HG03457 (cell line): ENCODE measurements around the gene RNGTT.
"Not testable (repeated sequence)": the region's sequence is repeated elsewhere in the genome, so short reads cannot be mapped to it uniquely, and the experiment has no call there.

Experiments
- ATAC-seq: cut with Tn5 transposase; IDR thresholded peaks from one replicate; pipeline ENCODE4 v1.9.1; 2021; ENCODE audit warnings: moderate number of reproducible peaks; ENCODE audit not compliant: unreplicated experiment

The RNGTT gene

GRCh38 chr6:88869263-88870020, 94.0 kb downstream of the RNGTT start:
- no peak for ATAC-seq

- ATAC-seq, result no peak
These were observed 95.3 kb downstream of the RNGTT start for GRCh38 chr6:88867841-88868731.

GRCh38 chr6:88866856-88867255, 96.6 kb downstream of the RNGTT start:
- ATAC-seq, result no peak

GRCh38 chr6:88865275-88865674, 98.1 kb downstream of the RNGTT start:
- no peak for ATAC-seq

- ATAC-seq, result no peak
These were observed 98.9 kb downstream of the RNGTT start for GRCh38 chr6:88864359-88865054.

GRCh38 chr6:88860310-88860709, 103.1 kb downstream of the RNGTT start:
- ATAC-seq, result no peak

- ATAC-seq, result no peak
These were observed 105.0 kb downstream of the RNGTT start for GRCh38 chr6:88858455-88858854.

GRCh38 chr6:88856566-88856965, 106.9 kb downstream of the RNGTT start:
- no peak for ATAC-seq

GRCh38 chr6:88855541-88856147, 107.8 kb downstream of the RNGTT start:
- ATAC-seq, result no peak

GRCh38 chr6:88852775-88853174, 110.6 kb downstream of the RNGTT start:
- ATAC-seq, result no peak

GRCh38 chr6:88852000-88852399, 111.4 kb downstream of the RNGTT start:
- ATAC-seq, result no peak

GRCh38 chr6:88848870-88849269, 114.5 kb downstream of the RNGTT start:
- ATAC-seq, result no peak

GRCh38 chr6:88843040-88843439, 120.4 kb downstream of the RNGTT start:
- ATAC-seq, result no peak

- no peak for ATAC-seq
These were observed 121.1 kb downstream of the RNGTT start for GRCh38 chr6:88842320-88842719.

GRCh38 chr6:88840796-88841539, 122.5 kb downstream of the RNGTT start:
- ATAC-seq, result no peak

GRCh38 chr6:88840289-88840688, 123.1 kb downstream of the RNGTT start:
- no peak for ATAC-seq

- no peak for ATAC-seq
These were observed 124.1 kb downstream of the RNGTT start for GRCh38 chr6:88839280-88839679.

GRCh38 chr6:88835210-88835609, 128.2 kb downstream of the RNGTT start:
- no peak for ATAC-seq

- ATAC-seq, result not testable (repeated sequence)
These were observed 130.3 kb downstream of the RNGTT start for GRCh38 chr6:88833071-88833470.

- not testable (repeated sequence) for ATAC-seq
These were observed 135.8 kb downstream of the RNGTT start for GRCh38 chr6:88827599-88827998.
